Activated T-cell treated with anti-CD3 and anti-CD28 coated beads, Interleukin-2, amount 50 U/mL, for 24 hours (primary cell): ENCODE measurements around the gene CDK5RAP3.
"Not testable (repeated sequence)": the region's sequence is repeated elsewhere in the genome, so short reads cannot be mapped to it uniquely, and the experiment has no call there.

Experiments
- DNase-seq: peaks from one replicate; pipeline ENCODE4 v3.0.0-alpha.2; 2020
- H3K27ac Mint-ChIP-seq: 2 replicates; pipeline ENCODE4 v1.8.0; 2020; ENCODE audit warnings: mild to moderate bottlenecking, mixed read lengths
- H3K27me3 Mint-ChIP-seq: 2 replicates; pipeline ENCODE4 v1.8.0; 2020; ENCODE audit warnings: mixed read lengths
- H3K36me3 Mint-ChIP-seq: 2 replicates; pipeline ENCODE4 v1.8.0; 2020; ENCODE audit warnings: low read depth, mixed read lengths
- H3K4me1 Mint-ChIP-seq: 2 replicates; pipeline ENCODE4 v1.8.0; 2020; ENCODE audit warnings: low read depth, mixed read lengths
- H3K4me3 Mint-ChIP-seq: 2 replicates; pipeline ENCODE4 v1.8.0; 2020; ENCODE audit warnings: mild to moderate bottlenecking, moderate library complexity, mixed read lengths
- H3K9me3 Mint-ChIP-seq: 2 replicates; pipeline ENCODE4 v1.8.0; 2020; ENCODE audit warnings: mixed read lengths

CDK5RAP3 gene

DNA sequence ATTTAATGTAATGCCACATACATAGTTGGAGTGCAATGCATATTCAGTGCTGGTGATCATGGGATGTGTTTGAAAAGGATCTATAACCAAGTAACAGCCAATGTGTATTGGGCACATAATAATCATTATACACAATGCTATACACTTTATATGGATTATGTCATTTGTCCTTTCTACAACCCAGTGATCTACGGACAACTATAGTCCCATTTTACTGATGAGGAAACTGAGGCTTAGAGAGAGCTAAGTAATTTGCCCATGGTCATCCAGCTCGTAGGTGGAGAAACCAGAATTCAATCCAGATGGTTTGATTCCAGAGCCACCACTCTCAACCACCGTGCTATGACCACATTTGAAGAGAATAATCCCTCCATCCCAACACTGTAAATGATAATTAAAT is 39.3 kb downstream of the CDK5RAP3 start:
- Mint-ChIP-seq H3K9me3 (no peaks in the 10 kb centered on the region), H3K27me3 (peaks cover 73% of the 10 kb centered on the region), H3K4me1 (peaks cover 17% of the 10 kb centered on the region), H3K4me3 (no peak overlapping the region), H3K36me3 (no peaks in the 10 kb centered on the region), H3K27ac (no peak overlapping the region)
- DNase-seq, result no peak

DNA sequence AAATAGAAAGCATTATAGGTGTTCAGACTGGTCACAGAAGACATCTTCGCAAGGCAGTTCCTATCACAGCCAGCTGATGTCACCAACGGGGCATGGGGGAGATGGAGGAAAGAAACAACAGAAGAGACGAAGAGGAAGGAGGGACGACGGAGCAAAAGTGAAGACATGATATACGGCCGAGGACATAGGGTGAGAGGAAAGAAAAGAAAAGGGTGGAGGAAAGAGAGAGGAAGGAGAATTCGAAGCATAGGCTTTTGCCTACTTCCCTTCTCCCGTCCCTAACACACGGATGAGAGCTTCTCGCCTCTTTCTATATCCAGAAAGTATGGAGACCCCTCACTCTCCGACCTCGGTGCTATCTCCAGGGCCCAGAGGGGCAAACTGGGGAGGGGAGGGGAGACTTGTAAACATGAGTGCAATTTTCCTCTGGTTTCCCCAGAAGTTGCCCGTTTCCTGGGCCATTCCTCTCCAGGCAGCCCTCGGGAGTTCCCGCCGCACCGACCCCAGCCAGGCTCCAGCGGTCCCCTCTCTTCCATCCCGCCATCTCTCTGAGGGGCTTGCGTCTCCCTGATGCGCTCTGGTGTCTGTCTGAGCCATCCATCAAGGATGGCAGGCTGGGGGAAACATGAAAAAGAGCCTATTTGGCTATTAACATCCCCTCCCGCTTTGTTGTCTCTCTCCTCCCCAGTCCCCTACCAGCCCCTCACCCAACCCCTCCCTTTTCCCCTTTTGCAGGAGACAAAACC is 40.7 kb downstream of the CDK5RAP3 start:
- Mint-ChIP-seq H3K27me3 (peaks cover 68% of the 10 kb centered on the region), H3K4me3 (peak overlapping the region; percentile 59), H3K36me3 (no peaks in the 10 kb centered on the region), H3K9me3 (no peaks in the 10 kb centered on the region), H3K4me1 (peaks cover 16% of the 10 kb centered on the region), H3K27ac (no peak overlapping the region)
- DNase-seq, result peak; percentile 44

DNA sequence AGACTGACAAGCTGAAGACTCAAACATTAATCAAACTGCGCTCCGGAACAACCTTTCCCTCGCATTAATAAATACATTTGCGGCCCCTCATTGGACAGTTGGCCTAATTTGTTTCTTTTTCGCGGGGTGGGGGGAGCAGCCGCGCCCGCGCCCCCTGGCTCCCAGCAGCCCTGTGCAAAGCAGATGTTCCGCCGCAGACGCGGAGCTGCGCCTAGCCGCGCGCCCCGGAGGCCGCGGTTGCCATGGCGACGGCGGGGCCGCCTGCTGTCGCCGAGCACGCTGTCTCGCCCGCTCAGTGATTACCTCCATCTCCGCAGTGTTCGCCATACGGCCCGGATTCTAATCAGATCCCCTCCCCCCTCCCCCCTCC is 41.2 kb downstream of the CDK5RAP3 start:
- peaks cover 16% of the 10 kb centered on the region for H3K4me1 Mint-ChIP-seq
- peaks cover 65% of the 10 kb centered on the region for H3K27me3 Mint-ChIP-seq
- H3K4me3 Mint-ChIP-seq, result peak overlapping the region; percentile 59
- H3K9me3 Mint-ChIP-seq, result no peaks in the 10 kb centered on the region
- no peaks in the 10 kb centered on the region for H3K36me3 Mint-ChIP-seq
- peak; percentile 77 for DNase-seq
- no peak overlapping the region for H3K27ac Mint-ChIP-seq

DNA sequence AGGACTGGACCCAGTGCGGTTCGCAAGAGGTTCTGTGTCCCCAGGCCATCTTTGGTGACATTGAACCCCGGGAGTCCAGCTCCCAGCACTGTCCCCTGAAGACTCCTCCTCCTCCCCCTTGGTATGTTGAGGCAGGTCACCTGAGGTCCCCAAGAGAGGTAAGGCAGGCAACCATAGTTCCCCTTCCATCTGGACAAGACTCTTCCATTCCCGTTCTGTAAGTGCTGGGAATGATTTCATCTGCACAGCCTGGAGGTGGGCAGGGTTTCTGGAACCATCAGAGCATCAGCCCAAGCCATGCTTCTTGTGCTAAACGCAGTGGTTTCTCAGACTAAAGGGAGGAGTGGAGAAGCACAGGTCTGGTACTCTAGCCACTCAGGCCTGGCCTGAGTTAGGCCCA is 41.7 kb downstream of the CDK5RAP3 start:
- Mint-ChIP-seq H3K36me3 (no peaks in the 10 kb centered on the region), H3K27ac (no peak overlapping the region), H3K9me3 (no peaks in the 10 kb centered on the region), H3K4me3 (peak overlapping the region; percentile 59), H3K27me3 (peaks cover 61% of the 10 kb centered on the region), H3K4me1 (peaks cover 20% of the 10 kb centered on the region)
- no peak for DNase-seq

DNA sequence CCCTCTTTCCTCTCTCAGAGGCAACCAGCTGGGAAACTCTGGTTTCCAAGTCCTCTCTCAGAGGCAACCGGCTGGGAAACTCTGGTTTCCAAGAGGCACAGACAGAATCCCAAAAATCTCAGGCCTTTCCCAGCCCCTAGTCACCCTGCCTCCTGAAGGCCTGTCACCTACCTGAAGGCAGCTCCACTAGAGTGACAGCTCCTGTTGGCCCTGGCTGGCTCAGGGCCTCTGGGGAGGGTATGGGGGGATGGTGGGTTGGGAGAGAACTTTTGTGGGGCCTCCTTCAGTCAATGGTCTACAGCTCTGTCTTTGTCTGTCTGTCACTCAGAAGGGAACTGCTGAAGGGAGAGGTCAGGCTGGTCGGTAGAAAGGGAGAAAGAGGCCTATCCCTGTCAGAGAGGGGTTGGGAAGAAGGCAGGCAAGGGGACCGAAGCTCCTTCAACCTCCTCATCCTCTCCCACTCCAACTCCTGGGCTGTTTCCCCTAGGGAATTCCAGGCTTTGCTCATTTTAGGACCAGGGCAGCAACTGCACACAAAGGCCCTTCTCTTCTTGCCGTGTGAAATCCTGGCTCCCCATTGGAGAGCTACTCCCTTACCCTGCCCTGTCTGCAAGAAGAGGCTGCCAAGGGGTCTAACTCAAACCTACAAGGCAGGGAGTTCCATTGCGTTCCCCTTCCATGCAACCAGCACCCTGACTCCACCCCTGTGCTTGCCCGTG is 43.1 kb downstream of the CDK5RAP3 start:
- DNase-seq, result no peak
- Mint-ChIP-seq H3K27ac (no peak overlapping the region), H3K27me3 (peaks cover 59% of the 10 kb centered on the region), H3K4me1 (peaks cover 22% of the 10 kb centered on the region), H3K36me3 (no peaks in the 10 kb centered on the region), H3K4me3 (no peak overlapping the region), H3K9me3 (no peaks in the 10 kb centered on the region)

DNA sequence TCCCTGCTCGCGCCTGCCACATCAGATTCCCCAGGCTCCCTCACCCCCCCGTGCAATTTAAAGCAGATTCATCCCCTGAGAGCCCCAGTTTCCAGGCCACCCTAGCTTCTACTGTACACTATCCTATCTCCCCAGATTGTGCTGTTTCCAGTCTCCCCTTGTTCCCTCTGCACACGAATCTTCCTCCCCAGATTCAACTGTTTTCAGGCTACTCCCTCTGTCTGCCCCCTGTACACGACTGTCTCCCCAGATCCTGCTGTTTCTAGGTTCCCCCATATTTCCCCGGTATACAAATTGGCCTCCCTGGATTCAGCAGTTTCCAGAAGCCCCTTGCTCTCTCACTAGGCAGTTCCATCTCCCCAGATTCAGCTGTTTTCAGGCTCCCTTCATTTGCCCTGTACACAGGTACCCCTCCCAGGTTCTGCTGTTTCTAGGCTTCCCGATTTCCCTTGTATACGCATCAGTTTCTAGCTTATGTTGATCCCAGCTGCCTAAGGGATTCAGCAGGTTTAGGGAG is 43.7 kb downstream of the CDK5RAP3 start:
- H3K27ac Mint-ChIP-seq, result no peak overlapping the region
- peaks cover 57% of the 10 kb centered on the region for H3K27me3 Mint-ChIP-seq

DNA sequence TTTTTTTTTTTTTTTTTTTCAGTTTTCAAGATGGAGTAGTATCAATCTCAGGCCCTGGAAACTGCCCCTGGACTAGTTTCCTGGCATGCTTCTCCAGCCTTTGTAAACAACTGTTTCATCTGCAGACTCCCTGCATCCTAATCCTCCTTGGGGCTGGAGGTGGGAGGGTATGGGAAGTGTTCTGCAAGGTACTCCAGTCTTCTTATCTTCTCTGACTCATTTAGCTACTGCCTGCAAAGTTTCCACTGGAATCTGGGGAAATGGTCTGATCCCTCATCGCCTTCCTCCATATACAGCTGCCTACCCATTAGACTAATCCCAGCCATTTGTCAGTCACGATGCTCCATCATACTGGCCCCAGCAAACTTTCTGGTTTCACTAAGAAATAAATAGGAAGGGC is 45.2 kb downstream of the CDK5RAP3 start:
- no peak overlapping the region for H3K27ac Mint-ChIP-seq
- H3K9me3 Mint-ChIP-seq, result no peaks in the 10 kb centered on the region
- DNase-seq, result no peak
- peaks cover 22% of the 10 kb centered on the region for H3K4me1 Mint-ChIP-seq
- H3K27me3 Mint-ChIP-seq, result peaks cover 50% of the 10 kb centered on the region
- no peaks in the 10 kb centered on the region for H3K36me3 Mint-ChIP-seq
- H3K4me3 Mint-ChIP-seq, result no peak overlapping the region

More for the DNA sequence above, 43.7 kb downstream of the CDK5RAP3 start:
- Mint-ChIP-seq H3K4me3 (no peak overlapping the region), H3K36me3 (no peaks in the 10 kb centered on the region), H3K9me3 (no peaks in the 10 kb centered on the region), H3K4me1 (peaks cover 22% of the 10 kb centered on the region)
- no peak for DNase-seq

DNA sequence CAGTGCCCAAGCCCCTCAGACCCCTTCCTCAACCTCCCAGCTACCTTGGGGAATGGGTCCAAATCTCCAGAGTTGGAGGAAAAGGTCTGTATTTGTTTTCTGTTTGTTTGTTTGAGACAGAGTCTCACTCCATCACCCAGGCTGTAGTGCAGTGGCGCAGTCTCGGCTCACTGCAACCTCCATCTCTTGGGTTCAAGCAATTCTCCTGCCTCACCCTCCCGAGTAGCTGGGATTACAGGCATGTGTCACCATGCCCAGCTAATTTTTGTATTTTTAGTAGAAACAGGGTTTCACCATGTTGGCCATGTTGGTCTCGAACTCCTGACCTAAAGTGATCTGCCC is 46.9 kb downstream of the CDK5RAP3 start:
- H3K36me3 Mint-ChIP-seq, H3K4me3 Mint-ChIP-seq, H3K27ac Mint-ChIP-seq, H3K9me3 Mint-ChIP-seq, H3K4me1 Mint-ChIP-seq, DNase-seq: not testable (repeated sequence)
- H3K27me3 Mint-ChIP-seq, result peaks cover 46% of the 10 kb centered on the region

DNA sequence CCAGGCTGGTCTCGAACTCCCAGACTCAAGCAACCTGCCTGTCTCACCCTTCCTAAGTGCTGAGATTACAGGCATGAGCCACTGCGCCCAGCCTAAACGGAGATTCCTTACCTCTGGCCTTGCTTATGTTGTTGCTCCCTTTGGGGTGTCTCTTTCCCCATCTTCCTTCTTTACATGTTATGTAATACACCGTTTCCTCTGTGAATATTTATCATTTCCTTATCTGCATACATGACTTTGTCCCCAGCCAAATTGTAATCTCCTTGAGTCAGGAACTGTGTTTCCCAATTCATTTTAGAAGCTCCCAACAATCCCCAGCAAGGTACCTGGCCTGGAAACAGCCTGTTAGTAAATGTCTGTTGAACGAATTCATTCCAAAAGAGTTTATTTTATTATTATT is 51.0 kb downstream of the CDK5RAP3 start:
- Mint-ChIP-seq H3K9me3 (no peaks in the 10 kb centered on the region), H3K36me3 (no peaks in the 10 kb centered on the region), H3K27me3 (peaks cover 54% of the 10 kb centered on the region), H3K4me3 (no peak overlapping the region), H3K27ac (no peak overlapping the region), H3K4me1 (peaks cover 38% of the 10 kb centered on the region)
- no peak for DNase-seq

DNA sequence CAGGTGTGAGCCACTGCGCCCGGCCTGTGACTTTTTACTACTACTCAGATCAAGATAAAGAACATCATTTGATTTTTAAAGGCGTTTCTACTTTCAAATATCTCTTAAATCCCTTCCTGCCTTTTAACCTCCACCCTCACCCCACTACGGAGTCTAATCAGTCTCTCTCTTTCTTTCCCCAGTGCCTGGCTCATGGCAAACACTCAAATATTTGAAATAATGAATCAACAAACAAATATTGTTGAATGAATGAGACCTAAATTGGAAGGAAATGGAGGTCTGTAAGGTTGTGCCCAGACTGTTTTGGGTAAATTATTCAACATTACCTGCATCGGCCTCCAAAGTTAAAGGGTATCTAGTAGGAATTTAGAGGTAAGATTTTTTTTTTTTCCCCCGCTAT is 52.0 kb downstream of the CDK5RAP3 start:
- Mint-ChIP-seq H3K4me1 (peaks cover 32% of the 10 kb centered on the region), H3K9me3 (no peaks in the 10 kb centered on the region), H3K27me3 (peaks cover 59% of the 10 kb centered on the region), H3K27ac (no peak overlapping the region), H3K4me3 (no peak overlapping the region), H3K36me3 (no peaks in the 10 kb centered on the region)
- DNase-seq, result no peak

DNA sequence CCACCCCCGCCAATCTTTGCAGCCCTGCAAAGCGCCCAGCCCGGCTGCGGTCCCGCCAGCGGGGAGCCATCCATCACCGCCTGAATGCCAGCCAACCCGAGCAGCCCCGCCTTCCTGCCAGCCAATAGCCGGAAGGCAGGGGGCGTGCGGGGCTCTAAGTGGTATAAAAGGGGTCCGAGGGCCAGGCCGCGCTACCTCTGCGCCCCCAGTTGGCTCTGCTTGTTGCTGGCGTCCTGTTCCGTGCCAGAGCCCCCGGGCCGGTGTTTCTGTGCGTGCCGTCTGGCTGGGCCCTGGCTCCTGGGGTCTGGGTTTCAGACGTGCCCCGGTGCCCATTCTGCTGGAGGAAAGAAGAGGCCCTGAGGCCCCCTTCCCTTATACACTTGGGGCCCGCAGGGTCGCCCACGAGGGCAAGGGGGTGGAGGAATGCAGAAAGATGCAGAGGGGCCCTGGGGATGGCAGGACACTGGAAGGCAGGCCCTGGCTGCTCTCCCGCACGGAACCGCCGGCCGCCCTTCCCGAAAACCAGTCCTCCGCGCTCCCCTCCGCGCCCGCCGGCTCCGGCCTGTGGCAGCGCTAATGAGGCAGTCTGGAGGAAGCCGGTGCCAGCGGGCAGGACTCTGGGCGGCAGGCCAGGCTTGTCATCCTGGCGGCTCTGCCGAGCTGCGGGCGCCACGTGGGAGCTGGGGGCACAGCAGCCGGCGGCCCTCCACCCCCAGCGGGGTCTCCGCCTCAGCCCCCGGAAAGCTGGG is 52.7 kb downstream of the CDK5RAP3 start:
- DNase-seq, result peak; percentile 67
- H3K4me1 Mint-ChIP-seq, result peaks cover 32% of the 10 kb centered on the region
- peak overlapping the region; percentile 73 for H3K4me3 Mint-ChIP-seq
- peaks cover 59% of the 10 kb centered on the region for H3K27me3 Mint-ChIP-seq
- H3K27ac Mint-ChIP-seq, result no peak overlapping the region
- no peaks in the 10 kb centered on the region for H3K9me3 Mint-ChIP-seq
- H3K36me3 Mint-ChIP-seq, result no peaks in the 10 kb centered on the region

DNA sequence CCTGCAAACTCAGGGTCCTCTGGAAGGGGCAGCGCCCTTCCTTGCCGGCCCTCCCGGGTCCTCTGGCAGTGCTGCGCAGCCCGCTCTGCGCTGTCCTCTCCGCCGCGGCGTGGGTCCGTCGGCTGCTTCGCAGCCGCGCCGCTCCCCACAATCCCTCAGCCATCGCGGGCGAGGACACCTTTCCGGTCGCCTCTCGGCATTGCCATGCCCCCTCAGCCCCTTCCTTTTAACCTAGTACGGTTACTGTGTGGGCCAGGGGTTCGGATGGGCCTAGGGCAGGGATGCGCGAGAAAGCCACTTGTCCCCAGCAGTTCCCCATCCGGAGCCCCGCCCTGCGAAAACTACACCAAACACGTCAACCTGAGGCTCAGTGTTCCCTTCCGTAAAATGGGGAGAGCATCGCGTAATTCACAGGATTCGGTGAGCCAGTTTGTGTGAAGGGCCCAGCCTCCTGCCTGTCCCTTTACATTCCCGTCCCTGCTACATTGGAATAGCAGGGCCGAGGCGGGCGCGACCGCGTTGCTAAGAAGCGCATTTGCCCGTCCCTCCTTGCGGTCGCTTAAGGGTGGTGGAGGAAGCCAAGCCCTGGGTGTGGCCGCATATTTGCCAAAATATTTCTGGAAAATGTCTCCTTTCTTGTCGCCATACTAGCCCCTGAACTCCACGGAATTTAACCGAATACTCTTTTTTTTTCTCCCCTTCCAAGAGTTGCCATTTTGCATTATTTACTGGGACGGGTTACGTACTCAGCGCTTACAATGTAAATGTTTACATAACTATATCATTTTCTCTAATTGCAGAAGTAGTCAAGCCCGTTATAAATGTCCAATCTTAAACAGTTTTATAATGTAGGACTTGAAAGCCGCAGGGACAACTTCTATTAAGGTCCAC is 53.5 kb downstream of the CDK5RAP3 start:
- peak; percentile 64 for DNase-seq

DNA sequence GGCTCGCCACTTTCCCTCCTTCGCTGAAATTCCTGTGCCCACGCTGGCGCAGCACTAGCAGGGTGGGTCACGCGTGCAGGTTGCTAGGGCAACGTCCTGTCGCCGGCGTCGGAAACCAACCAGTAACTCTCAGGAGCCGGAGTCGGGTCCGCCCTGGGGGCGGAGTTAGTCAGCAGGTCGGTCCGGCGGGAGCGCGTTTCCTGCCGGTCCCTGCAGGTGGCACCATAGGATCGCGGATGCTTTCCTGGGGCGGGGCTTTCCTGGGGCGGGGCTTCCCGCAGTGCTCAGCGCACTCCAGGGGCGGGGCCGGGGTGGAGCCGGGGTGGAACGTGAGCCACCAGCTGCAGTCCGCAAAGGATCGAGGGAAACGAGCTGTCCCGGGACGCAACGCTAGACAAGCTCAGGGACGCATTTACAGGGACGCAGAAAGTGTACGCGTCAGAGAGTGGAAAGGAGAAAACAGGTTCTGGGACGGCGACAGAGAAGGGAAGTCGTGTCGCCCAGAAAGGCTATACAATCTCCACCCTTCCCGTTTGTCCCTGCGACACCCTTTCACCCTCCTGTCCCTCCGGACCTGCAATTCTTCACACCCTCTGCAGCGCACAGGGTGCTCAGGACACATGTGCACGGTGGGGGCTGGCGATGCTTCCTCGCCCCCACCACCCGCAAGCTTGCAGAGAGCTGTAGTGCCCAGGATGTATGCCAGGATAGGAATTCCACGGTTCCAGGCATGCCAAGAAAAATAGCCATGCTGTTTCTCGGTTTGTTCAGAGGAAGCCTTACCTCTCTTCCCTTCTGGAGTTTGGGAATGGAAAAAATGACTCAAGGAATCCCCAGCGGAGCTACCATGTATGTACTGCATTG is 54.4 kb downstream of the CDK5RAP3 start:
- H3K27me3 Mint-ChIP-seq, result peaks cover 55% of the 10 kb centered on the region
- peaks cover 32% of the 10 kb centered on the region for H3K4me1 Mint-ChIP-seq
- H3K27ac Mint-ChIP-seq, result peak overlapping the region; percentile 56

More for the DNA sequence above, 53.5 kb downstream of the CDK5RAP3 start:
- Mint-ChIP-seq H3K36me3 (no peaks in the 10 kb centered on the region), H3K27ac (peak overlapping the region; percentile 56), H3K4me3 (peak overlapping the region; percentile 79), H3K27me3 (peaks cover 57% of the 10 kb centered on the region), H3K9me3 (no peaks in the 10 kb centered on the region), H3K4me1 (peaks cover 32% of the 10 kb centered on the region)

More for the DNA sequence above, 54.4 kb downstream of the CDK5RAP3 start:
- Mint-ChIP-seq H3K4me3 (peak overlapping the region; percentile 79), H3K36me3 (no peaks in the 10 kb centered on the region), H3K9me3 (no peaks in the 10 kb centered on the region)
- peak; percentile 99 for DNase-seq
